CD4-positive, alpha-beta T cell treated with Interleukin-1 beta for 1 hour (primary cell): ENCODE data around the gene RAB40C.
A peak's percentile ranks its signal among the peaks of the same experiment; 100 is the strongest.

Experiments
- DNase-seq, 2 donors: peaks; one replicate each; pipeline ENCODE4 v3.0.0-alpha.2; 2020 to 2022

RAB40C gene

DNA sequence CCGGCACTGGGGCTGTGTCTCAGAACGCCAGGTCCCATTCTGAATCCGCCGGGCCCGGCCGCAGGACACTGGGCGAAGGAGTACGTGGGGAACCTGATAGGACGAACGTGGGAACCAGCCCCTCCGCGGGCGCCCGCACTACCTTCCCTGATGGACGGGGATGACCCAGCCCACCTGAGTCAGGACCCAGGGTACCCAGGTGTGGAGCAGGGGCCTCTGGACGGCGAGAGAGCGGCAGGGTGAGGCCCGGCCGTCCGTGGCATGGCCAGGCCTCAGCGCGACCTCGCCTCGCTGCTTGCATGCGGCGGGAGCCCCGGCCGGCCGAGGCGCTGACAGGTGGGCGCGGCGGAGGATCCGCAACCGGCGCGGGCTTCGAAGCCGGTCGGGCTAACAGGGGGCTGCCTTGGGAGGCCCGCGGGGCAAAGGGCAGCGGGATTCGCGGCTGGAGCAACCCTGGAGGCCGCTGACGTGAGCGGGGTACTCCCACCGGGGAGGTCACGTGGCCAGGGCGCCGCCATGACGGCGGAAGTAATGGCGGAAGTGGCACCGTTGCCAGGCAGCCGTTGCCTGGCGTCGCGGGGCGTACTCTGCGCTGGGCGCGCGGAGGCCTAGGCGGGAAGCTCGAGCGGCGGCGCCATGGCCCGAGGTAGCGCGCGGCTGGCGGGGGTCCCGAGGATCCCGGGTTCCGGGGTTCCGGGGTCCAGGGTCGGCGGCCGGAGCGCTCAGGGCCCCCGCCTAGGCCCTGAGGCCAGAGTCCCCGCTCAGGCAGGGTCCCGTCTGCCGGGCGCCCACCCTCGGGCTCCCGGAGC, 59.1 kb downstream of the RAB40C start, which contains the start of gene WDR90:
Gene WDR90, plus strand, starts transcription at position 585 of the 809 bp plus-strand sequence. Its CDS starts 52 bp downstream, at position 637.
- peak; percentile 89 to 90 for DNase-seq

DNA sequence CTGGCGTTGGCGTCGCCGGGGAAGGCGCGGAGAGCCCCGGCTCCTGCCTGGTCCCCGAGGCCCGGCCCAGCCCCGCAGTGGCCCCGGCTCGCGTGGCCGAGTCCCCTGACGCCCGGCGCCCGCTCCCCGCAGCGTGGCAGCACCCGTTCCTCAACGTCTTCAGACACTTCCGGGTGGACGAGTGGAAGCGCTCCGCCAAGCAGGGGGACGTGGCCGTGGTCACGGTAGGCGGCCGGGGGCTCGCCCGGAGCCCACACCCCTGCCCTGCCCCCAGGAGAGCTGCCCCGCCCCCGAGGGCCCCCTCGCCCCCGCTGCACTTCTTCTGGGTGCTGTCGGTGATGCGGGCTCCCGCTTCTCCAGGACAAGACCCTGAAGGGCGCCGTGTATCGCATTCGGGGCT, 59.8 kb downstream of the RAB40C start:
- no peak for DNase-seq

DNA sequence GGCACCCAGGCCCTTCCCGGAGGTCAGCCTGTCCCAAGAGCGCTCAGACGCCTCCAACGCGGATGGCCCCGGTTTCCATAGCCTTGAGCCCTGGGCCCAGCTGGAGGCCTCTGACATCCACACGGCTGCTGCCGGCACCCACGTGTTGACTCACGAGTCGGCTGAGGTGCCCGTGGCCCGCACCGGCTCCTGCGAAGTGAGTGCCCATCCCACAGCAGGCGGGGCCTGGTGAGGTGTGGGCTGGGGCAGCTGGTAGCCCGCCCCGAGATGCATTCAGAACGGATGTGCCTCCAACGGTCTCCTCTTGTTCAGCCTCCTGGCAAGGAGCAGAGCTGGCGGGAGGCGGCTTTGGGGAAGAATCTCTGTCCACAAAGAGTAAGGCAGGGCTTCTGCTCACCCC, 62.0 kb downstream of the RAB40C start:
- no peak for DNase-seq

DNA sequence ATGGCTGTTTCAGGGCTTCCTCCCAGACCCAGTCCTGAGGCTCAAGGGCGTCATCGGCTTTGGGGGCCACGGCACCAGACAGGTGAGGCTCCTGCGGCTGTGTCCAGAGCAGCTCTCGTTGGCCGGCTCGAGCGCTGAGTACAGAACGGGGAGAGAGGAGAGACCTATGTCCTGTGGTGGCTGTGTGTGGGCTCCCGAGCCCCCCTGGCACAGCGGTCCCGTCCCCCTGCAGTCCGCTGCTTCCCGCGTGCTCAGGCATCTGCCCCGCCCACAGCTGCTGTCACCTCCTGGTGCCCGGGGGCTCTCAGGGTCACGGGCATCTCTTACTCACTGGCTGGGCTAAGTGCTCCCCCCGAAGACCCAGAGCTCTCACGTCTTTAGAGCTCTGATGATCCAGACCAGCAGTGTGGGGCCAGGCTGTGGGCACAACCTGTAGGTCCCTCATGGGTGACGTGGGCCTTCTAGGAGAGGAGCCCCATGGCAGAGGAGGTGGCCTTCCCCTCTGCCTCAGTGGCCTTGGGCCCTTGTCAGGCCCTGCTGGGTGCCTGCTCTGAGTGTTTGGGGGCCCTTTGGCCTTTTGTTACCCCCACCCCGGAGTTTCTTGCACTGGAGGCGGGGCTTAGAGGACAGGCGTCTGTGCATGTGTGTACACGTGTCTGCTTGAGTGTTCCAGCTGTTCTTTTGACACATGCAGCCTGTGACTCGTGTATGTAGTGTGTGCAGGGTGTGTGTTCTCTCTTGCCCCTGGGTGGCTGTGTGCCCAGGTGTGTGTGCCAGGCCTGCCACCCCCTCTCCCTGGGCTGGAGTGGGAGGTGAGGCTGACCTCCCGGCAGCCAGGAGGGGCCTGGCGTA, 62.8 kb downstream of the RAB40C start:
- no peak for DNase-seq

DNA sequence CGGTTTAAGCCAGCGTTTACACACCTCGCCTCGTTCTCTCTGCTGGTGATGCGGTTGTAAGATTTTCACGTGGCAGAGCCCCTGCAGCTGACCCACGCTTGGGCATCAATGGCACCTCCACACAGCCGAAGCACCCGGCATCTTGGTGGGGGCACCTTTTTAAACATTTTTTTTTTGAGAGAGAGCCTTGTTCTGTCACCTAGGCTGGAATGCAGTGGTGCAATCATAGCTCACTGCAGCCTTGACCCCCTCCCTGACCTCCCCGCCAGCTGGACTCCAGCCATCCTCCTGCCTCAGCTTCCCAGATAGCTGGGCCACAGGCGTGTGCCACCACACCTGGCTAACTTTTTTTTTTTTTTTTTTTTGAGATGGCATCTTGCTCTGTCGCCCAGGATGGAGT, 64.2 kb downstream of the RAB40C start:
- DNase-seq, result no peak

DNA sequence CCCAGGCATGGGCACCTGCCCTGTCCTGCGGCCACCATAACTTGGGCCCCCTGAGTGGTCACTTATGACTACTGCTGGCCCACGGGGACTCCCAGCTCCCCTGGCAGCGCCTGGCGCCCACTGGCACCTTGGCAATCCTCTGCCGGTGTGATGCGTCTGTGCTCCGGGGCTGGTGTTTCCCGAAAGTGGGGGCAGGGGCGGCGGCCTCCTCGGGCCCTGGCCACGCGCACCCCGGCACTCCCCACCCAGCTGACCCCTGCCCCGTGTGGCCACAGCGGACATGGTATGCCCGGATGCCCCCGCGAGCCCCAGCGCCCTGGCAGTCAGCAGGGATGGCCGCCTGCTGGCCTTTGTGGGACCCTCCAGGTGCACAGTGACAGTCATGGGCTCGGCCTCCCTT, 67.6 kb downstream of the RAB40C start:
- DNase-seq, result no peak

DNA sequence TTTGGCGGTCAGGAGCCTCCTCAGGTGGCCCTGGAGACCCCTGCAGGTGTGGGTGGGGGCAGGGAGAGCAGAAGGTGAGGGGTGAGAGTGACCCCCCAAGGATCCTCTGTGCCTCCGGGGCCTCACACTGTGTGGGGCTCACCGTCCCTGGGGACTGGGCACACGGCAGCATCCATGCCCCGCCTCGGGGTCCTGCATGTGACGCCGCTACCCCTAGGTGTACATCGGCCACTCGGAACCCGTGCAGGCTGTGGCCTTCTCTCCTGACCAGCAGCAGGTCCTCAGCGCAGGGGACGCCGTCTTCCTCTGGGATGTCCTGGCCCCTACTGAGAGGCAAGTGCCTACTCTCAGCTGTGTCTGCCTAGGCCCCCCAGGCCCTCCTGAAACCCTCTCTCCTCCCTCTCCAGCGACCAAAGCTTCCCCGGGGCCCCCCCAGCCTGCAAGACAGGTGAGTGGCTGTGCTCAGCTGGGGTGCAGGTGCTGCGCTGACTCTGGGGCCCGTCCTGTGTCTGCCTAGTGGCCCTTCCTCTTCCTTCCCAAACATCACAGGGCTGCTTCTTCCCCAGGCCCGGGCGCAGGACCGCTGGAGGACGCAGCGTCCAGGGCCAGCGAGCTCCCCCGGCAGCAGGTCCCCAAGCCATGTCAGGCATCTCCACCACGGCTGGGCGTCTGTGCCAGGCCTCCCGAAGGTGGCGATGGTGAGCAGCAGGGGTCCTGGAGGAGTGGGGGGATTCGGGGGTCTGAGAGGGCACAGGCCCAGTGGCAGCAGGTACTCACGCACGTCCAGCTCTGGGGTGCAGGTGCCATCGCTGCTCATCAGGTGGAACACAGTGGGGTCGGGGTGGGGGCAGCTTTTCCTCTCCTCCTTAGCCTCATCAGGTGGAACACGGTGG, 69.1 kb downstream of the RAB40C start:
- no peak for DNase-seq

DNA sequence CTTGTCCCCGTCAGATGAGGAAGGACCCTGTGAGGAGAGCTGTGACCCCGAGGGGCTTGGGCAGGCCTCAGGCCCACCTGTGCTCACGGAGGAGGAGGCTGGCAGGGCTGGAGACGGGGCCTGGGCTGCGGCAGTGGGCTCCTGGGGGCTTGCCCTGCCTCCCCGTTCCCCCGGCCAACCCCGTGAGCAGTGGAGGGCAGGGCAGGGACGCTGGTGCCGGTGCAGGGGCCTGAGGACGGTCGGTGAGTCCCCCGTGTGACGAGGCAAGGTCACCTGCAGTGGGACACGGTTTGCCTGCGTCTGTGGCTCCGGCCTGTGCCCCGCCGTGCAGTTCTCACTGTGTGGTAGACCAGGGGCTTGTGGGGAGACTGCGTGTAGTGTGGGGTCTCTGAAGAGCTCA, 69.8 kb downstream of the RAB40C start:
- DNase-seq, result no peak

DNA sequence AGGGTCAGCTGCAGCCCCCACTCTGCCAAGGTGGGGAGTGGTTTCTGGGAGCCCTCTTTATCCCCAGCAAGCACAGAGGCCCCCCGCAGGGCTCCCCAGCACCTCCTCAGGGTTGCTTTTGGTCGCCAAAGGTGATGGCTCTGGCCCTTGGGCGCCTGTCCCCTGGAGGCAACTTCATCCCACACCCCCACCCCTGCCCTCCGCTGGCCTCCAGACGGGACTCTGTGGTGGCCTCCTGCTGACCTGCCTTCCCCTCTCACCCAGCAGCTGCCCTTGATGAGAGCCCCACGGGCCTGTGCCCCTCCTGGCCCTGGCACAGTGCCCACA, 70.2 kb downstream of the RAB40C start:
- no peak for DNase-seq

DNA sequence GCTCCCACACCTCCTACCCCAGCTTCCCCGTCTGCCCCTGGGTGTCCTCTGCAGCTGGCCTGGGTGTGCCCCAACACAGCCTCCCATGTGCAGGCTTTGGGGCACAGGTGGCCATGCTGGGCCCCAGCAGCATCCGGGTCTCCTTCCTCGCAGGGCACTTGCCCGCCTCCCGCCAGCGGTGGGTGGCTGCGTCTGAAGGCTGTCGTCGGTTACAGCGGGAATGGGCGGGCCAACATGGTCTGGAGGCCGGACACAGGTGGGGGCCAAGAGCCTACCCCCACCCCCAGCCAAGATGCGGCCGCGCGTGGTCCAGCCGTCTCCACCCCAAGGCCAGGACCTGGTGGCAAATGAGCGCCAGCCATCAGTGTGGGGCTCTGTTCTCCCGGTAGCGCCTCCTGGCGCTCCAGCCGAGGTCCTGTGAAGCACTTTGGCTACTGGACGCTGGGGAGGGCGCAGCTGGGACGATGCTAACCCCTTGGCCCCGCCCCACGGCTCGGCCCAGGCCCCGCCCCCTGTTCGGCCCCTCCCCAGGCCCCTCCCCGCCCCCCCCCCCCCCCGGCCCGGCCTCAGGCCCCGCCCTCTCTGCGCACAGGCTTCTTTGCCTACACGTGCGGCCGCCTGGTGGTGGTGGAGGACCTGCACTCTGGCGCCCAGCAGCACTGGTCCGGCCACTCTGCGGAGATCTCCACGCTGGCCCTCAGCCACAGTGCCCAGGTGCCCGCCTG, 70.8 kb downstream of the RAB40C start:
- DNase-seq, result peak; percentile 65 to 77

DNA sequence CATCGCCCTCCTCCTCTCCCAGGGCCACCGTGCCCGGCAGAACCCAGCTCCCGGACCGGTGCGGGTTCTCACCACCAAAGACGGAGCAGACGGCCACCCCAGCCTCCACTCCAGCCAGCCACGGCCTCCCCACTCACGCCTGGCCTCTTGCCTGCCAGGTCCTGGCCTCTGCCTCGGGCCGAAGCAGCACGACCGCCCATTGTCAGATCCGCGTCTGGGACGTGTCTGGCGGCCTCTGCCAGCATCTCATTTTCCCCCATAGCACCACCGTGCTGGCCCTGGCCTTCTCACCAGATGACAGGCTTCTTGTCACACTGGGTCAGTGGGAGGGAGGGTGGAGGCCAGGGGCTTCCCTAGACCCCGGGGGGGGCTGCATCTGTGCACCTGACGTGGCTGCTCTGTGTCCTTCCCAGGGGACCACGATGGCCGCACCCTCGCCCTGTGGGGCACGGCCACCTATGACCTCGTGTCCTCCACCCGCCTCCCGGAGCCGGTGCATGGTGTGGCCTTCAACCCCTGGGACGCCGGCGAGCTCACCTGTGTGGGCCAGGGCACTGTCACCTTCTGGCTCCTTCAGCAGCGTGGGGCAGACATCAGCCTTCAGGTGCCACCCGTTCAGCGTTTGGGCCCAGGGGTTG, 71.4 kb downstream of the RAB40C start:
- no peak for DNase-seq

DNA sequence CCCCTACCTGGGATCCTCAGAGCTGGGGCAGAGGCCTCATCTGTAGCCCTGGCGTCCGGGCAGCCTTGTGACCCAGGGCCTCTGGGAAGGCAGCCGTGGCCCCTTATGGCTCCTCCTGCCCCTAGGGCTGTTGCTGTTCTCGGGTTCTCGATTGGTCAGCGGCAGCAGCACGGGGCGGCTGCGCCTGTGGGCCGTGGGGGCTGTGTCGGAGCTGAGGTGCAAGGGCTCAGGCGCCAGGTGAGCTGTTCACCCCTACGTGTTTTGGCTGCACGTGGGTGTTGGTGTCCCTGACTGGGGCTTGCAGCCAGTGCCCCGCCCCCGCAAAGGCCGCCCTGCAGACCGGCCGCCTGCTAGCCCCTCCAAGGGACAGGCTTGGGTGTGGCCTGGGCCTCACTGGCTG, 72.2 kb downstream of the RAB40C start:
- no peak for DNase-seq

DNA sequence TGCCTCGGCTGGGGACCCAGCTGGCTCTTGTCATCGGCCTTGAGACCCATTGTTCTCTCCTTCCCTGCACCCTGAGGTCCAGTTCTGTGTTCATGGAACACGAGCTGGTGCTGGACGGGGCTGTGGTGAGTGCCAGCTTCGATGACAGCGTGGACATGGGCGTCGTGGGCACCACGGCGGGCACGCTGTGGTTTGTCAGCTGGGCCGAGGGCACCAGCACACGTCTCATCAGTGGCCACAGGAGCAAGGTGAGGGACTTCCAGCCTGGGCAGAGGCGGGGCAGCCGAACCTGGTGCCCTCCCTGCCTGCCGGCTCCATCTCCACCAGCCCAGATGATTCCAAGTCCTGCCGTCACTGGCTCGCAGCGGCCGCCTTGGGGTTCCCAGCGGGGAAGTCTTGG, 72.7 kb downstream of the RAB40C start:
- DNase-seq, result no peak

DNA sequence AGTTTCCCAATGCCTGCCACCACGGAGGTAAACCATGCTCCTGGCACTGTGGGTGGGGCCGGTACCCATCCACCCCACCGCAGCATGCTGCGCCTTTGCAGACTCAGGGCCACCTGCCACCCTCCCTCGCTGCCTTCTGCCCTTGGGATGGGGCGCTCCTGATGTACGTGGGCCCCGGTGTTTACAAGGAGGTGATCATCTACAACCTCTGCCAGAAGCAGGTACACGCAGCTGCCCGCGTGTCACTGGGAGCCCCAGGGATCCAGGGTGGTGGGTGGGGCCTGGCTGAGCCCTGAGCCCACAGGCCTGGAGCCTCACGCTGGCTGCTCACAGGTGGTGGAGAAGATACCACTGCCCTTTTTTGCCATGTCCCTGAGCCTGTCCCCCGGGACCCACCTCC, 76.7 kb downstream of the RAB40C start:
- no peak for DNase-seq

DNA sequence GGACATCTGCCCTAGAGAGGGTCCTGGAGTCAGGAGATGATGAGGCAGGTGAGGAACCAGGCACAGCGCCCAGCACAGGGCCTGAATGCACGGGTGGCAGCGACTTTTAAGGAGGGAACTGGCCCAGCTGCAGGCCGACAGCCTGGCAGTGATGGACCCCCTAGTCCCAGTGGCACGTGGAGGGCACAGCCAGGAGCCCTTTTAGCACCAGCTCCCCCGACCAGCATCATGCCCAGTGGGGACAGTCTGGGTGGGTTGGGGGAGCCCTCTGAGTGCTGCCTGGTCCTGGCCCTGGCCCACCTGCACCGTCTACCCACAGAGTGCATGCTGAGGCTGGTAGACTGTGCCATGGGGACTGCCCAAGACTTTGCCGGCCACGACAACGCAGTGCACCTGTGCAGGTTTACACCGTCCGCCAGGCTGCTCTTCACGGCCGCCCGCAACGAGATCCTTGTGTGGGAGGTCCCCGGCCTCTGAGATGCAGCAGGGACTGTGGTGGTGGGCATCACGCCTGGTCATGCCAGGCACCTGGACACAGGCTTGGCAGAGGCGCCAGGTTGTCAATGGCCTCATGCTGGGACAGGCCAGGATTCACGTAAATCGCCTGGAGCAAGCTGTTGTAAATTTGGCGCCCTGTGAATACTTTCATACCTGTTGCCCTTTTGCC, 77.4 kb downstream of the RAB40C start:
- no peak for DNase-seq

DNA sequence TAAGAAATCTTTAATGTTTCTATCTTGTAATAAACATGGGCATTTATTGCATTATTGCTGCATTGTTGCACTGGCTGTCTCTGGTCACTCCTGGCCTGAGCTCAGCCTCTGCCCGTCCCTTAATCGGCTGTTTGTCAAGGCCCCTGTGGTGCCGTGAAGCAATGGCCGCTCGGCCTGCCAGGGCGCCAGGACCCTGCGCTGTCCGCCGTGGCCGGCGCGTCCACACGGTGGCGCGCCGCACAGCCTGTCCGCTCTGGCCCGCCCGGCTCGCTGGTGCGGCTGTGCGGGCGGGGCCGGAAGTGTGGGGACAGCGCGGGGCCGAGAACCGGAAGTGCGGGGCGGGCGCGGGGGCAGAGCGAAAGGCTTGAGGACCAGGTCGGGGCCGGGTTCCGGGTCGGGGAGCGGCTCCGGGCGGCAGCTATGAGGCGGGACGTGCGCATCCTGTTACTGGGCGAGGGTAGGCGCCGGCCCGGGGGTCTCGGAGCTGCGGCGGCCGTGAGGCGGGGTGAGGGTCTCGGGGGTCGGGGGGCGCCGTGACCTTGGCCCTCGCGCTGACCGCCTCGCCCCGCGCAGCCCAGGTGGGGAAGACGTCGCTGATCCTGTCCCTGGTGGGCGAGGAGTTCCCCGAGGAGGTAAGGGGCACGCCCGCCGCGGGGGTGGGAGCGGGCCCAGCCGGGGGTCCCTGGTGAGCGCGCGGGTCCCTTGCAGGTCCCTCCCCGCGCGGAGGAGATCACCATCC, 78.1 kb downstream of the RAB40C start, which contains the start of gene RHOT2:
Gene RHOT2, plus strand, starts transcription at position 353 of the 739 bp plus-strand sequence. Its CDS starts 68 bp downstream, at position 421.
- peak; percentile 93 to 94 for DNase-seq

DNA sequence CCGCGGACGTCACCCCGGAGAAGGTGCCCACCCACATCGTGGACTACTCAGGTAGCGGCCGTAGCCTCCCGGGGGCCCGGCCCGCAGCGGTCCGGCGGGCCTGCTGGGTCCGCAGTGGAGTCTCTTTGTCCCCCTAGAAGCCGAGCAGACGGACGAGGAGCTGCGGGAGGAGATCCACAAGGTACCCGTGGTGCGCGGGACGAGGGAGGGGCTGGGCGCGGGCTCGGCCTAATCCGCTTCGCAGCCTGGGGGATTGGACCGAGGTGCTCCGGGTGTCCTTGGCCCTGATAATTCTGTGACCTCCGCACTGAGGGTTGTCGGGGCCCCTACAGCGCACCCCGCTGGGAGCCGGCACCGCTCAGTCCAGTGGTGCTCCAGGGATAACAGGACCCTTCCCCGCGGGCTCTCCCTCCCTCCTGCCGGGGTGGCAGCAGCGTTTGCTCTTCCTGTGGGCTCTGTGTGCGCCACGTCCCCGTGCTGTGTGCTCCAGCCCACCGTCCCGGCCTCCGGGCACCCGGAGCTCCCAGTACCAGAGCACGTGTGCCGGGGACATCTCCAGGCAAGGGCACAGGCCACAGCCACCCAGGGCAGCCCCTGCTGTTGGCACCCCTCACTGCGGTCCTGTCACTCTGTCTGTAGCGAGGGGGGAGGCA, 78.8 kb downstream of the RAB40C start:
- no peak for DNase-seq

DNA sequence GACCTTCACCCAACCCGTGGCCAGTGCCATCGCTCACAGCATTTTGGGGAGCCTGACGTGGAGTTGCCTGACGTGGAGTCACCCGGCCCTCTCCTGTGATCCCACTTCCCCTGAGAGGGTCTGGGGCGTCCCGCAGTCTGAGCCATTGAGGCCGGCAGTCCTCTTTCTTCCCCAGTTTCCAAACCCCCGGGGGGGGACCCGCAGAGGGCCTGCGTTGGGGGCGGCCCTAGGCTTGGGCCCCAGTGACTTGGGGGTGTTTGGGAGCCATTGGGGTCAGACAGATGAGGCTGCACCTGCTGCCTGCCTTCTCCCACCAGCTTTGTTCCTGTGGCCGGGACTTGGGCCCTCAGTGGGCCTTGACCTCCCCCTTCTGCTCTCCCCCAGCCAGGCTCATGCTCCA, 79.8 kb downstream of the RAB40C start:
- DNase-seq, result no peak

DNA sequence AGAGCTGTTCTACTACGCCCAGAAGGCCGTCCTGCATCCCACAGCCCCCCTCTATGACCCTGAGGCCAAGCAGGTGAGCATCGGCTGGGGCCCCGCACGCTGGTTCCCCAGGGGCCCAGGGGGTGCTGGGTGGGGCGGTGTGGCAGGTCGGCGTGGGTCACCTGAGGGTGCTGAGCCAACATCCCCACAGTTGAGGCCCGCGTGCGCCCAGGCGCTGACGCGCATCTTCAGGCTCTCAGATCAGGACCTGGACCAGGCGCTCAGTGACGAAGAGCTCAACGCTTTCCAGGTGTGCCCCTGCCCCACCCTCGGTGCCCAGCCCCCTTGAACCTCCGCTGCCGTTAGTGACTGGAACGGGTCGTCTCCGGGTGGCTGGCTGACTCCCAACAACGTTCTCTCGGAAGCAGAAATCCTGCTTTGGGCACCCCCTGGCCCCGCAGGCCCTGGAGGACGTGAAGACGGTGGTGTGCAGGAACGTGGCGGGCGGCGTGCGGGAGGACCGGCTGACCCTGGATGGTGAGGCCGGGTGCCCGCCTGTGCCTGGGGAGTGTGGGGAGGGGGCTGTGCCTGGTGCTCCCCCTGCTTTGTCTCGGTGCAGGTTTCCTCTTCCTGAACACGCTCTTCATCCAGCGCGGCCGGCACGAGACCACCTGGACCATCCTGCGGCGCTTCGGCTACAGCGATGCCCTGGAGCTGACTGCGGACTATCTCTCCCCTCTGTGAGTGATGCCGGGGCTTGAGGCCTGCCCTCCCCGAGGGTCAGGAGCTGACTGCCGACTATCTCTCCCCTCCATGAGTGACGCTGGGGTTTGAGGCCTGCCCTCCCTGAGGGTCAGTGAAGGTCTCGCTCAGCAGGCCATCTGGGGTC, 80.9 kb downstream of the RAB40C start:
- no peak for DNase-seq
